BE2C (cell line): ENCODE results near the gene LRIG1.

Experiments
- DNase-seq: peaks from one replicate; pipeline ENCODE4 v3.0.0-alpha.2; 2020
- H3K27me3 ChIP-seq: fragments of 250-450 bp; sonication (Bioruptor Pico); 2 replicates; pipeline ENCODE4 v1.5.1; 2020; ENCODE audit warnings: mild to moderate bottlenecking
- H3K36me3 ChIP-seq: fragments of 250-450 bp; sonication (Bioruptor Pico); 2 replicates; pipeline ENCODE4 v1.5.1; 2020; ENCODE audit warnings: mild to moderate bottlenecking
- H3K4me1 ChIP-seq: fragments of 250-450 bp; sonication (Bioruptor Pico); 2 replicates; pipeline ENCODE4 v1.5.1; 2020
- H3K4me3 ChIP-seq: 2 replicates; pipeline ENCODE4 v1.5.1; 2011; ENCODE audit warnings: low read depth, low read length
- H3K9me3 ChIP-seq: fragments of 250-450 bp; sonication (Bioruptor Pico); 2 replicates; pipeline ENCODE4 v1.5.1; 2020
- CTCF ChIP-seq: IDR thresholded peaks from 2 replicates; pipeline ENCODE4 v1.5.1; 2012; ENCODE audit warnings: mild to moderate bottlenecking, low read depth, low read length

The LRIG1 gene

GRCh38 chr3:66395635-66396034, 105.2 kb downstream of the LRIG1 start:
- H3K36me3 ChIP-seq, result no peaks in the 10 kb centered on the region
- no peak overlapping the region for H3K4me3 ChIP-seq
- no peaks in the 10 kb centered on the region for H3K9me3 ChIP-seq
- no peaks in the 10 kb centered on the region for H3K27me3 ChIP-seq
- TF ChIP-seq CTCF, result no peak
- DNase-seq, result no peak
- H3K4me1 ChIP-seq, result peaks cover 3% of the 10 kb centered on the region

- H3K4me3 ChIP-seq, result no peak overlapping the region
- no peaks in the 10 kb centered on the region for H3K27me3 ChIP-seq
- H3K36me3 ChIP-seq, result no peaks in the 10 kb centered on the region
- H3K4me1 ChIP-seq, result peaks cover 3% of the 10 kb centered on the region; the same call in 1 of the 2 replicates
- no peak for DNase-seq
- no peaks in the 10 kb centered on the region for H3K9me3 ChIP-seq
- TF ChIP-seq CTCF, result no peak
Observed at GRCh38 chr3:66394753-66395249, 106.0 kb downstream of the LRIG1 start.

- DNase-seq, result no peak
- Histone ChIP-seq H3K27me3 (no peaks in the 10 kb centered on the region), H3K4me1 (peaks cover 3% of the 10 kb centered on the region; the same call in 1 of the 2 replicates), H3K36me3 (no peaks in the 10 kb centered on the region), H3K4me3 (no peak overlapping the region), H3K9me3 (no peaks in the 10 kb centered on the region)
- no peak for TF ChIP-seq CTCF
Observed at GRCh38 chr3:66394019-66394752, 106.6 kb downstream of the LRIG1 start.

GRCh38 chr3:66393333-66394005, 107.4 kb downstream of the LRIG1 start:
- no peak for DNase-seq
- H3K27me3 ChIP-seq, result no peaks in the 10 kb centered on the region
- H3K4me1 ChIP-seq, result peaks cover 2% of the 10 kb centered on the region; the same call in 1 of the 2 replicates
- no peaks in the 10 kb centered on the region for H3K36me3 ChIP-seq
- no peak for TF ChIP-seq CTCF
- no peaks in the 10 kb centered on the region for H3K9me3 ChIP-seq
- no peak overlapping the region for H3K4me3 ChIP-seq

GRCh38 chr3:66392966-66393332, 107.9 kb downstream of the LRIG1 start:
- H3K4me1 ChIP-seq, result no peaks in the 10 kb centered on the region; the same call in 1 of the 2 replicates
- TF ChIP-seq CTCF, result no peak
- H3K9me3 ChIP-seq, result no peaks in the 10 kb centered on the region
- H3K36me3 ChIP-seq, result no peaks in the 10 kb centered on the region
- no peaks in the 10 kb centered on the region for H3K27me3 ChIP-seq
- H3K4me3 ChIP-seq, result no peak overlapping the region
- no peak for DNase-seq

GRCh38 chr3:66392512-66392911, 108.3 kb downstream of the LRIG1 start:
- H3K36me3 ChIP-seq, result no peaks in the 10 kb centered on the region
- no peaks in the 10 kb centered on the region; the same call in 1 of the 2 replicates for H3K4me1 ChIP-seq
- DNase-seq, result no peak
- no peak for TF ChIP-seq CTCF
- no peak overlapping the region for H3K4me3 ChIP-seq
- H3K9me3 ChIP-seq, result no peaks in the 10 kb centered on the region
- H3K27me3 ChIP-seq, result no peaks in the 10 kb centered on the region
